Trophoblast cell (in vitro differentiated cells and primary cell): ENCODE data around the gene MCF2L.

ENCODE experiments used
- DNase-seq, 2 donors: peaks; one replicate each; pipeline ENCODE4 v3.0.0-alpha.2; 2016
- H2AFZ ChIP-seq: 2 replicates; pipeline ENCODE4 v1.6.1; 2013; ENCODE audit warnings: low read length, moderate library complexity, mild to moderate bottlenecking; ENCODE audit not compliant: insufficient read depth, poor library complexity
- H2AK5ac ChIP-seq: 2 replicates; pipeline ENCODE4 v1.6.1; 2013; ENCODE audit warnings: mild to moderate bottlenecking, low read length
- H2BK120ac ChIP-seq: 2 replicates; pipeline ENCODE4 v1.6.1; 2013; ENCODE audit warnings: low read length, mild to moderate bottlenecking, moderate library complexity; ENCODE audit not compliant: insufficient read depth, poor library complexity
- H2BK12ac ChIP-seq: 2 replicates; pipeline ENCODE4 v1.6.1; 2013; ENCODE audit warnings: mild to moderate bottlenecking, low read length, moderate library complexity
- H2BK5ac ChIP-seq: 2 replicates; pipeline ENCODE4 v1.6.1; 2013; ENCODE audit warnings: low read length, low read depth, moderate library complexity, mild to moderate bottlenecking; ENCODE audit not compliant: poor library complexity
- H3K14ac ChIP-seq: 2 replicates; pipeline ENCODE4 v1.6.1; 2013; ENCODE audit warnings: mild to moderate bottlenecking, low read length
- H3K18ac ChIP-seq: 2 replicates; pipeline ENCODE4 v1.6.1; 2013; ENCODE audit warnings: mild to moderate bottlenecking, low read length
- H3K23ac ChIP-seq: 2 replicates; pipeline ENCODE4 v1.6.1; 2013; ENCODE audit warnings: low read length
- H3K27ac ChIP-seq: 2 replicates; pipeline ENCODE4 v1.5.1; 2013; ENCODE audit warnings: low read depth, mild to moderate bottlenecking, inconsistent platforms, low read length, moderate library complexity
- H3K27me3 ChIP-seq: 2 replicates; pipeline ENCODE4 v1.6.1; 2013; ENCODE audit warnings: inconsistent platforms, mild to moderate bottlenecking, low read length, moderate library complexity; ENCODE audit not compliant: insufficient read depth
- H3K36me3 ChIP-seq, 2 experiments: 1 replicate in 1 of 2; 2 replicates in 1 of 2; pipeline ENCODE4 v1.6.1; 2013; ENCODE audit warnings: low read length in 2 of 2, mild to moderate bottlenecking in 2 of 2, moderate library complexity in 1 of 2; ENCODE audit not compliant: insufficient read depth in 2 of 2, control insufficient read depth in 1 of 2
- H3K4ac ChIP-seq: 2 replicates; pipeline ENCODE4 v1.6.1; 2013; ENCODE audit warnings: low read depth, mild to moderate bottlenecking, low read length, moderate library complexity
- H3K4me1 ChIP-seq, 2 experiments: 1 replicate in 1 of 2; 2 replicates in 1 of 2; pipeline ENCODE4 v1.6.1; 2013; ENCODE audit warnings: low read length in 2 of 2, mild to moderate bottlenecking in 2 of 2, moderate library complexity in 1 of 2; ENCODE audit not compliant: insufficient read depth in 2 of 2, control insufficient read depth in 1 of 2
- H3K4me2 ChIP-seq: 2 replicates; pipeline ENCODE4 v1.6.1; 2013; ENCODE audit warnings: inconsistent platforms, mild to moderate bottlenecking, low read length, moderate library complexity
- H3K4me3 ChIP-seq: 2 replicates; pipeline ENCODE4 v1.5.1; 2013; ENCODE audit warnings: mild to moderate bottlenecking, low read depth, low read length, inconsistent platforms
- H3K79me1 ChIP-seq: one replicate; pipeline ENCODE4 v1.6.1; 2013; ENCODE audit warnings: low read length
- H3K79me2 ChIP-seq: 2 replicates; pipeline ENCODE4 v1.6.1; 2013; ENCODE audit warnings: low read length, mild to moderate bottlenecking; ENCODE audit not compliant: control insufficient read depth, insufficient read depth, poor library complexity
- H3K9ac ChIP-seq: 2 replicates; pipeline ENCODE4 v1.6.1; 2013; ENCODE audit warnings: mild to moderate bottlenecking, low read length
- H3K9me3 ChIP-seq: 2 replicates; pipeline ENCODE4 v1.6.1; 2013; ENCODE audit warnings: low read depth, mild to moderate bottlenecking, control low read depth, inconsistent platforms, low read length; ENCODE audit not compliant: insufficient read depth
- H4K12ac ChIP-seq: 2 replicates; pipeline ENCODE4 v1.6.1; 2013; ENCODE audit warnings: low read depth, mild to moderate bottlenecking, low read length, moderate library complexity
- H4K8ac ChIP-seq: 2 replicates; pipeline ENCODE4 v1.6.1; 2013; ENCODE audit warnings: low read depth, mild to moderate bottlenecking, low read length, moderate library complexity
- H4K91ac ChIP-seq: one replicate; pipeline ENCODE4 v1.6.1; 2013; ENCODE audit warnings: low read depth, mild to moderate bottlenecking, low read length, moderate library complexity
- WGBS: extraction: QIAGEN DNeasy Blood & Tissue Kit; methylation state at CpG from one replicate; pipeline ENCODE4 v1.1.7; 2013; ENCODE audit warnings: missing lambda C conversion rate; ENCODE audit not compliant: insufficient read length, insufficient coverage; ENCODE audit errors: extremely low coverage; 5-methylcytosine and 5-hydroxymethylcytosine counted together

The MCF2L gene

DNA sequence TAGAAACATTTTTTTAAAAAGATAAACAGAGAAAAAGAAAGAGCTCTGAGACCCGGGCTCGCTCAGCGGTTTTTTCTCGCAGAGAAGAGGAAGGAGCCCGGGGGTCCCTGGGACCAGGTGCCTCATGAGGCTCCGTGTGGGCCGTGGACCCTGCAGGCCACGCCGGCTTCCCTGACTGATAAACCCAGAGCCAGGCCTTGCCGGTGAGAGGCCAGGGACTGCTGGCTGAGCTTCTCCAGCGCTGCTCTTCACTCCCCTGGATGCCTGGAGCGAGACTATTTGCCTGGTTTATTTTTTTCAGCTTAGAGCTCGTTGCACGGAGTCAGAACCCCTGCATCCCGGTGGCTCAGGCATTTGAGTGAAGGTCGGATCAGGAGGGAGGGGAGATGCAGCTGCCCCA is 83.2 kb downstream of the MCF2L start:
- H3K27ac ChIP-seq: no peak overlapping the region
- H3K18ac ChIP-seq: no peak overlapping the region
- no CpG with 5 or more reads among the region's 16 CpGs for WGBS
- no peak overlapping the region for H2BK5ac ChIP-seq
- peaks cover 7% of the 10 kb centered on the region for H3K9me3 ChIP-seq
- H2BK12ac ChIP-seq: no peak overlapping the region
- H3K14ac ChIP-seq: no peak overlapping the region
- no peak overlapping the region for H3K4ac ChIP-seq
- no peak overlapping the region for H4K8ac ChIP-seq
- H2AK5ac ChIP-seq: no peak overlapping the region
- H2AFZ ChIP-seq: no peak overlapping the region
- H3K4me3 ChIP-seq: no peak overlapping the region
- no peak overlapping the region for H3K4me2 ChIP-seq
- no peak overlapping the region for H4K91ac ChIP-seq
- H3K4me1 ChIP-seq: peaks cover 0 to 5% of the 10 kb centered on the region in 2 experiments
- H2BK120ac ChIP-seq: no peak overlapping the region
- H3K36me3 ChIP-seq: no peaks in the 10 kb centered on the region
- DNase-seq: no peak
- H3K9ac ChIP-seq: no peak overlapping the region
- H3K27me3 ChIP-seq: peaks cover 5% of the 10 kb centered on the region
- H3K79me1 ChIP-seq: no peaks in the 10 kb centered on the region
- no peak overlapping the region for H4K12ac ChIP-seq
- H3K23ac ChIP-seq: no peak overlapping the region
- H3K79me2 ChIP-seq: no peaks in the 10 kb centered on the region

DNA sequence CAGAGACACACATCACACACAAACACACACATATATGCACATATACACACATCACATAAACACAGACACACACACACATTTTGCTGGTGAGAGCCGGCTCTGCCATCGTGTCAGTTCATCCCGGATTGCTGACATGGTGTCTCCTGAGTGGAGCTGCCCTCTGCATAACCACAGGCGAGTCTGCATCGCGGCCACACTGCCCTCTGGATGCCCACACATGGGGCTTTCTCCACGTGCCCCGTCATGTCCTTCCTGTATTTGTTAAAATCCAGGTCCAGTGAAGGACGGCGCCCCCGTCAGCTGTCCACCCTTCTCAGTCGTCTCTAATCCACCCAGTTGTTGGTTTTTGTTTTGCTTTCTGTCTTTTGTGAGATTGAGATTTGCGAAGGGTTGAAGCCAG is 84.0 kb downstream of the MCF2L start:
- H2AK5ac ChIP-seq: no peak overlapping the region
- H3K79me1 ChIP-seq: no peaks in the 10 kb centered on the region
- no peak overlapping the region for H4K8ac ChIP-seq
- H3K23ac ChIP-seq: no peak overlapping the region
- H2BK120ac ChIP-seq: no peak overlapping the region
- H3K36me3 ChIP-seq: no peaks in the 10 kb centered on the region
- DNase-seq: no peak
- no peak overlapping the region for H3K4ac ChIP-seq
- H2AFZ ChIP-seq: no peak overlapping the region
- no peak overlapping the region for H3K18ac ChIP-seq
- H4K12ac ChIP-seq: no peak overlapping the region
- peaks cover 0 to 5% of the 10 kb centered on the region in 2 experiments for H3K4me1 ChIP-seq
- H3K4me3 ChIP-seq: no peak overlapping the region
- no peak overlapping the region for H3K27ac ChIP-seq
- no peak overlapping the region for H4K91ac ChIP-seq
- H3K79me2 ChIP-seq: no peaks in the 10 kb centered on the region
- H3K4me2 ChIP-seq: no peak overlapping the region
- no peak overlapping the region for H2BK5ac ChIP-seq
- no peak overlapping the region for H3K14ac ChIP-seq
- no peak overlapping the region for H2BK12ac ChIP-seq
- H3K9ac ChIP-seq: no peak overlapping the region
- H3K27me3 ChIP-seq: peaks cover 5% of the 10 kb centered on the region
- peaks cover 14% of the 10 kb centered on the region for H3K9me3 ChIP-seq
- no CpG with 5 or more reads among the region's 13 CpGs for WGBS

DNA sequence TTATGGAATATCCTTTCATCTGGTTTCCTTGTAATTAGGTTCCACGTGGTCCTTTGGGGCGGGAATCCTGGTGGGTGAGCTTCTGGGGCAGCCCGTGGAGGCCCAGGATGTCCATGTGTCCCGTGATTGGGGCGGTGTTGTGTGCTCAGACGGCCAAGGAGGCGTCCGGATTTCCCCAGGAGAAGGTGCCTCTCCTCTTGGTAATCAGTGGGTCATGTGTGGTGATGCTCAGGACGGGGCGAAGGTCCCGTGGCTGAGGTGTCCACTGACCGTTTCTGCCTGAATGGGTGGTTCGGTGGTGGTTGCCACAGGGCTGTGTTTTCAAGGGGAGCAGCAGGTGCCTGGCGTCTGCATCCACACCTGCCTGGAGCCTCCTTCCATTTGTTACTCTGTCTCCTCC is 84.4 kb downstream of the MCF2L start:
- Histone ChIP-seq H2BK5ac (no peak overlapping the region), H3K23ac (no peak overlapping the region), H3K18ac (no peak overlapping the region), H2BK12ac (no peak overlapping the region), H3K14ac (no peak overlapping the region), H2BK120ac (no peak overlapping the region), H3K9me3 (peaks cover 18% of the 10 kb centered on the region), H3K79me1 (no peaks in the 10 kb centered on the region), H3K27me3 (peaks cover 5% of the 10 kb centered on the region), H3K4ac (no peak overlapping the region), H3K9ac (no peak overlapping the region), H3K79me2 (no peaks in the 10 kb centered on the region), H3K4me1 (peaks cover 0 to 5% of the 10 kb centered on the region in 2 experiments), H4K91ac (no peak overlapping the region), H3K36me3 (no peaks in the 10 kb centered on the region), H3K4me3 (no peak overlapping the region), H2AFZ (no peak overlapping the region), H4K8ac (no peak overlapping the region), H2AK5ac (no peak overlapping the region), H3K4me2 (no peak overlapping the region), H3K27ac (no peak overlapping the region), H4K12ac (no peak overlapping the region)
- WGBS: no CpG with 5 or more reads among the region's 14 CpGs
- no peak for DNase-seq

DNA sequence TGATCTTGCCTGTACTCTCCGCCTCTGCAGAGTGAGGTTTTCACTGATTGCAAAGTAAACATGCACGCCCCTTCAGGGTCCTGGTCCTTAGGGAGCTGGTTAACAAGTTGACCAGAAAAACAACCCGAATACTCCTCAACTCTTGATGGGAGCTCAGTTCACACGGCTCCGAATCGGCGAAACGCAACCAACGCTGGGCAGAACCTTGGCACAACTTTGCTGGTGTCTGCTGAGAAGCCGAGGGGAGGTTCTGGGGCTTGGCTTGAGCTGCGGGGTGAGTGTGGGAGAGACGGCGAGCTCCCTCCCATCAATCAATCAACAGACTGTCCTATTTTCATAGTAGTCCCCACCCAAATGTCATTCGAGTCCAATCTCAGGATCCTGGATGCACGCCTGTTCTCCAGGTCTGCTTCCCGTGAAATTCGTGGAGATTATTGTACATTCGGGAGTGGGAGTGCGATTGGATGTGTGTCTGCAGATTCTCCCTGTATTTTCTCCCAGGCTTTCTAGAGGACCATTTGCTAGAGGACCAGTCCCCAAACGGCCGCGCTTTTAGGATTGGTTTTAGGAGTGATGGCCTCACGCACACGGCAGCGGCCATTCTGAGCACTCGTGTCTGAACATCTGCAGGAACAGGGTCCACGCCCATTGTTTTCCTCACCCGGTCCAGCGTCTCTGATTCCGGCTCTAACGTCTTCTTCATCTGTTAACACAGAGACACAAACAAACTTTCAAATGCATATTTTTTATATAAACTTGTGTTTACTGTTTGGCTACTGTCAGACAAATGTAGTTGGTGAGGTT is 85.0 kb downstream of the MCF2L start:
- Histone ChIP-seq H2BK12ac (no peak overlapping the region), H2BK120ac (no peak overlapping the region), H3K36me3 (no peaks in the 10 kb centered on the region), H3K9me3 (peaks cover 21% of the 10 kb centered on the region), H3K79me1 (no peaks in the 10 kb centered on the region), H4K91ac (no peak overlapping the region), H3K27me3 (peaks cover 5% of the 10 kb centered on the region), H3K4me2 (no peak overlapping the region), H3K23ac (no peak overlapping the region), H3K4ac (no peak overlapping the region), H3K27ac (no peak overlapping the region), H3K14ac (no peak overlapping the region), H3K79me2 (no peaks in the 10 kb centered on the region), H4K8ac (no peak overlapping the region), H3K9ac (no peak overlapping the region), H3K4me1 (peaks cover 0 to 5% of the 10 kb centered on the region in 2 experiments), H3K4me3 (no peak overlapping the region), H3K18ac (no peak overlapping the region), H2AK5ac (no peak overlapping the region), H2BK5ac (no peak overlapping the region), H4K12ac (no peak overlapping the region), H2AFZ (no peak overlapping the region)
- WGBS: no CpG with 5 or more reads among the region's 31 CpGs
- no peak for DNase-seq
